H9 (cell line): ENCODE data around the gene PLEKHA4. TPM values are rescaled to one million over a fixed set of nuclear protein-coding genes. Genes with fewer than 3 reads are reported as not detected.
A peak's percentile ranks its signal among the peaks of the same experiment; 100 is the strongest.

Experiments used
- DNase-seq: peaks from one replicate; pipeline ENCODE4 v3.0.0-alpha.2; 2017
- H2AFZ ChIP-seq: one replicate; pipeline ENCODE4 v1.6.1; 2013; ENCODE audit warnings: mild to moderate bottlenecking, low read length, control low read depth, moderate library complexity
- H2AK5ac ChIP-seq: 2 replicates; pipeline ENCODE4 v1.6.1; 2013; ENCODE audit warnings: low read length, control low read depth, mixed read lengths; ENCODE audit not compliant: insufficient read length
- H2BK120ac ChIP-seq: one replicate; pipeline ENCODE4 v1.6.1; 2013; ENCODE audit warnings: low read depth, mild to moderate bottlenecking, low read length, control low read depth, inconsistent platforms; ENCODE audit not compliant: poor library complexity, severe bottlenecking
- H2BK12ac ChIP-seq: 2 replicates; pipeline ENCODE4 v1.6.1; 2013; ENCODE audit warnings: low read length, control low read depth, mixed read lengths, low read depth; ENCODE audit not compliant: insufficient read length
- H2BK15ac ChIP-seq: 2 replicates; pipeline ENCODE4 v1.6.1; 2013; ENCODE audit warnings: low read depth, low read length, control low read depth
- H2BK20ac ChIP-seq: one replicate; pipeline ENCODE4 v1.6.1; 2013; ENCODE audit warnings: low read depth, mild to moderate bottlenecking, low read length, control low read depth, inconsistent platforms; ENCODE audit not compliant: poor library complexity, severe bottlenecking
- H2BK5ac ChIP-seq: 2 replicates; pipeline ENCODE4 v1.6.1; 2013; ENCODE audit warnings: low read length, control low read depth, mixed read lengths; ENCODE audit not compliant: insufficient read length
- H3K14ac ChIP-seq: 2 replicates; pipeline ENCODE4 v1.6.1; 2013; ENCODE audit warnings: low read length, control low read depth; ENCODE audit not compliant: insufficient read depth
- H3K18ac ChIP-seq: 2 replicates; pipeline ENCODE4 v1.6.1; 2013; ENCODE audit warnings: low read depth, mild to moderate bottlenecking, mixed read lengths, low read length, control low read depth; ENCODE audit not compliant: insufficient read length
- H3K23ac ChIP-seq: 2 replicates; pipeline ENCODE4 v1.6.1; 2013; ENCODE audit warnings: low read length, control low read depth, mixed read lengths, low read depth; ENCODE audit not compliant: insufficient read length
- H3K23me2 ChIP-seq: 2 replicates; pipeline ENCODE4 v1.6.1; 2013; ENCODE audit warnings: low read depth, mild to moderate bottlenecking, mixed read lengths, low read length, control low read depth; ENCODE audit not compliant: insufficient read length, poor library complexity, severe bottlenecking
- H3K27ac ChIP-seq: 2 replicates; pipeline ENCODE4 v1.5.1; 2013; ENCODE audit warnings: low read length, control low read depth, mixed read lengths, low read depth; ENCODE audit not compliant: insufficient read length
- H3K27me3 ChIP-seq: 2 replicates; pipeline ENCODE4 v1.6.1; 2013; ENCODE audit warnings: low read length, control low read depth, inconsistent platforms; ENCODE audit not compliant: insufficient read depth
- H3K4ac ChIP-seq: 2 replicates; pipeline ENCODE4 v1.6.1; 2013; ENCODE audit warnings: low read depth, mild to moderate bottlenecking, control low read depth, inconsistent platforms, low read length, moderate library complexity
- H3K4me1 ChIP-seq: 2 replicates; pipeline ENCODE4 v1.6.1; 2013; ENCODE audit warnings: low read length, control low read depth, inconsistent platforms; ENCODE audit not compliant: insufficient read depth
- H3K4me2 ChIP-seq: 2 replicates; pipeline ENCODE4 v1.6.1; 2013; ENCODE audit warnings: low read length, control low read depth, mixed read lengths; ENCODE audit not compliant: insufficient read length, insufficient read depth
- H3K56ac ChIP-seq: 2 replicates; pipeline ENCODE4 v1.6.1; 2013; ENCODE audit warnings: low read depth, mild to moderate bottlenecking, mixed read lengths, low read length, control low read depth; ENCODE audit not compliant: insufficient read length
- H3K79me1 ChIP-seq: 2 replicates; pipeline ENCODE4 v1.6.1; 2013; ENCODE audit warnings: low read depth, mild to moderate bottlenecking, moderate library complexity, low read length, control low read depth, inconsistent platforms; ENCODE audit not compliant: insufficient read depth, poor library complexity, severe bottlenecking
- H3K79me2 ChIP-seq: 2 replicates; pipeline ENCODE4 v1.6.1; 2013; ENCODE audit warnings: low read length, control low read depth, inconsistent platforms; ENCODE audit not compliant: insufficient read depth
- H3K9ac ChIP-seq: 2 replicates; pipeline ENCODE4 v1.6.1; 2013; ENCODE audit warnings: low read length, control low read depth, mixed read lengths; ENCODE audit not compliant: insufficient read length; ENCODE audit errors: extremely low read depth
- H3K9me3 ChIP-seq: one replicate; pipeline ENCODE4 v1.6.1; 2013; ENCODE audit warnings: low read depth, low read length, inconsistent platforms; ENCODE audit not compliant: control insufficient read depth
- H3T11ph ChIP-seq: one replicate; pipeline ENCODE4 v1.6.1; 2013; ENCODE audit warnings: mild to moderate bottlenecking, low read length, control low read depth, inconsistent platforms
- H4K20me1 ChIP-seq: one replicate; pipeline ENCODE4 v1.6.1; 2013; ENCODE audit not compliant: control insufficient read depth, insufficient read length, insufficient read depth
- H4K5ac ChIP-seq: 2 replicates; pipeline ENCODE4 v1.6.1; 2013; ENCODE audit warnings: low read depth, mild to moderate bottlenecking, mixed read lengths, low read length, control low read depth; ENCODE audit not compliant: insufficient read length
- H4K8ac ChIP-seq: replicated peaks from 2 replicates; pipeline ENCODE4 v1.6.1; 2013; ENCODE audit warnings: low read length, control low read depth, mixed read lengths, low read depth; ENCODE audit not compliant: insufficient read length
- H4K91ac ChIP-seq: 2 replicates; pipeline ENCODE4 v1.6.1; 2013; ENCODE audit warnings: low read depth, mild to moderate bottlenecking, moderate library complexity, mixed read lengths, low read length, control low read depth; ENCODE audit not compliant: insufficient read length
- H3K27ac Mint-ChIP-seq, 3 experiments: 2 replicates in 2 of 3; 3 replicates in 1 of 3; pipeline ENCODE4 v1.8.0; 2020 to 2021; ENCODE audit warnings: mixed read lengths in 3 of 3, mild to moderate bottlenecking in 1 of 3, moderate library complexity in 1 of 3
- H3K27me3 Mint-ChIP-seq: 2 replicates; pipeline ENCODE4 v1.8.0; 2021; ENCODE audit warnings: low read depth, mild to moderate bottlenecking, moderate library complexity, mixed read lengths
- H3K36me3 Mint-ChIP-seq, 3 experiments: 2 replicates in 2 of 3; 3 replicates in 1 of 3; pipeline ENCODE4 v1.8.0; 2020 to 2021; ENCODE audit warnings: low read depth in 3 of 3, mixed read lengths in 3 of 3; ENCODE audit not compliant: insufficient read depth in 1 of 3
- H3K4me1 Mint-ChIP-seq, 2 experiments: 2 replicates each; pipeline ENCODE4 v1.8.0; 2020; ENCODE audit warnings: mixed read lengths in 2 of 2
- H3K4me3 Mint-ChIP-seq, 2 experiments: 2 replicates in 1 of 2; 3 replicates in 1 of 2; pipeline ENCODE4 v1.8.0; 2020 to 2021; ENCODE audit warnings: mild to moderate bottlenecking in 2 of 2, mixed read lengths in 2 of 2, moderate library complexity in 1 of 2
- H3K9me3 Mint-ChIP-seq, 2 experiments: 2 replicates in 1 of 2; 3 replicates in 1 of 2; pipeline ENCODE4 v1.8.0; 2020; ENCODE audit warnings: mild to moderate bottlenecking in 2 of 2, mixed read lengths in 2 of 2, moderate library complexity in 1 of 2
- WGBS: extraction: QIAGEN DNeasy Blood & Tissue Kit; methylation state at CpG from one replicate; pipeline ENCODE4 v1.1.7; 2013; ENCODE audit warnings: missing lambda C conversion rate, low lambda C conversion rate, mixed read lengths; ENCODE audit not compliant: insufficient read length; ENCODE audit errors: extremely low coverage; 5-methylcytosine and 5-hydroxymethylcytosine counted together
- total RNA-seq: library from RNA; stranded (reverse); gene quantifications from 2 replicates; pipeline ENCODE4 v1.2.1, GENCODE V29; 2021
- TF ChIP-seq, protein P1 (sequence below): fragments of 200-600 bp; sonication (generic); conservative IDR thresholded peaks from 3 replicates; pipeline ENCODE4 v1.8.0; 2021; ENCODE audit warnings: antibody characterized with exemption, mild to moderate bottlenecking

The PLEKHA4 gene
- total RNA-seq, 1 experiment from 2014 or later = 15.3 TPM

DNA sequence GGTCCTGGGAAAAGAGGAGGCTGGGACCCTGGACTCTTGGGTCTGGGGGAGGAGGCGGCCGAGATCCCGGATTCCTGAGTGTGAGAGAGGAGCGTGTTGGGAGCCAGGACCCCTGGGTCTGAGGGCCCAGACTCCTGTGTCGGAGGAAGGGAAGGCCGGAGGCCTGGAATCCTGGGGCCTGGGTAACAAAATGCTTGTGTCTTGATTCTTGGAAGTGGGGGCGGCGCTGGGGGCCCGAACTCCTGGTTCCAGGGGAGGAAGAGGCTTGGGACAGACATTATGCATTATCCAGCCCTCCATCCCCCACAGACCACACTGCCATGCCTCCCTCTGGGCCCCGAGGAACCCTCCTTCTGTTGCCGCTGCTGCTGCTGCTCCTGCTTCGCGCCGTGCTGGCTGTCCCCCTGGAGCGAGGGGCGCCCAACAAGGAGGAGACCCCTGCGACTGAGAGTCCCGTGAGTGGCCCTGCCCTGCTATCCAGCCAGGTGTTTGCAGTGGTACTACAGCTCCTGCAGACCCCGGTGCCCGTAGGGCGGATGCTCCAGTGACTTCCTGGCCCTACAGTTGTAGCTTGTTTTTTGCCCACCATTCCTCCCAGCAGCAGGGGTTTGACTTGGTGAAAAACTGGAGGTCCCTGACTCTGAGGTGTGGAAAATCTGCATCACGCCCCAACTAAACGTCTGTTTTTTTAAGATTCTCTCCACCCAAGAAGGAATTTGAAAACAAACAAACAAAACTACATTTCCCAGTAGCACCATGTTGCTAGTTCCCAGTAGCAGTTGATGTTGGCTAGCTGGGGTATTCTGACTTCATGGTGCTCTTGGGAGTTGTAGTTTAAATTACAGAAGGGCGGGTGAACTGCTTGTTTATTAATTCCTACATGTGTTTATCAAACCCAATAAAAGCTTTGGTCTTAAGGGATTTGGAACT, 32.3 kb upstream of the PLEKHA4 start:
- H2BK20ac ChIP-seq = no peak overlapping the region
- H3K4me1 ChIP-seq = no peaks in the 10 kb centered on the region
- peaks cover 15% of the 10 kb centered on the region for H3K23me2 ChIP-seq
- Mint-ChIP-seq H3K27me3 (no peaks in the 10 kb centered on the region; the same call in 1 of the 2 replicates), H3K36me3 (peaks cover 12 to 36% (median 27%) of the 10 kb centered on the region in 3 experiments; a peak in 6 of 7 replicates), H3K9me3 (no peaks in the 10 kb centered on the region; a peak in 1 of 5 replicates), H3K27ac (peak overlapping the region; percentile 93 to 98 (median 97)), H3K4me1 (peaks cover 13 to 34% of the 10 kb centered on the region in 2 experiments), H3K4me3 (peak overlapping the region; percentile 95 to 98)
- no peak overlapping the region for H4K91ac ChIP-seq
- H3K23ac ChIP-seq = no peak overlapping the region
- no peak overlapping the region for H4K8ac ChIP-seq
- peak overlapping the region; percentile 2; the same call in 1 of the 2 replicates for H3K14ac ChIP-seq
- TF ChIP-seq, protein P1, sequence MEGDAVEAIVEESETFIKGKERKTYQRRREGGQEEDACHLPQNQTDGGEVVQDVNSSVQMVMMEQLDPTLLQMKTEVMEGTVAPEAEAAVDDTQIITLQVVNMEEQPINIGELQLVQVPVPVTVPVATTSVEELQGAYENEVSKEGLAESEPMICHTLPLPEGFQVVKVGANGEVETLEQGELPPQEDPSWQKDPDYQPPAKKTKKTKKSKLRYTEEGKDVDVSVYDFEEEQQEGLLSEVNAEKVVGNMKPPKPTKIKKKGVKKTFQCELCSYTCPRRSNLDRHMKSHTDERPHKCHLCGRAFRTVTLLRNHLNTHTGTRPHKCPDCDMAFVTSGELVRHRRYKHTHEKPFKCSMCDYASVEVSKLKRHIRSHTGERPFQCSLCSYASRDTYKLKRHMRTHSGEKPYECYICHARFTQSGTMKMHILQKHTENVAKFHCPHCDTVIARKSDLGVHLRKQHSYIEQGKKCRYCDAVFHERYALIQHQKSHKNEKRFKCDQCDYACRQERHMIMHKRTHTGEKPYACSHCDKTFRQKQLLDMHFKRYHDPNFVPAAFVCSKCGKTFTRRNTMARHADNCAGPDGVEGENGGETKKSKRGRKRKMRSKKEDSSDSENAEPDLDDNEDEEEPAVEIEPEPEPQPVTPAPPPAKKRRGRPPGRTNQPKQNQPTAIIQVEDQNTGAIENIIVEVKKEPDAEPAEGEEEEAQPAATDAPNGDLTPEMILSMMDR = no peak
- H2AFZ ChIP-seq = no peak overlapping the region
- H4K5ac ChIP-seq = no peak overlapping the region
- peak overlapping the region; percentile 58 for H3K4me2 ChIP-seq
- H3K27me3 ChIP-seq = no peaks in the 10 kb centered on the region
- H3K9me3 ChIP-seq = no peaks in the 10 kb centered on the region
- no peaks in the 10 kb centered on the region for H4K20me1 ChIP-seq
- H2BK5ac ChIP-seq = no peak overlapping the region
- H2BK15ac ChIP-seq = no peak overlapping the region
- H3K4ac ChIP-seq = no peak overlapping the region
- H3K79me1 ChIP-seq = no peaks in the 10 kb centered on the region
- H3K9ac ChIP-seq = peak overlapping the region; percentile 73
- no peak overlapping the region for H2BK12ac ChIP-seq
- H3K18ac ChIP-seq = no peak overlapping the region
- H3K56ac ChIP-seq = no peak overlapping the region
- H3T11ph ChIP-seq = no peak overlapping the region
- no CpG with 5 or more reads among the region's 24 CpGs for WGBS
- H2BK120ac ChIP-seq = no peak overlapping the region
- H2AK5ac ChIP-seq = no peak overlapping the region
- DNase-seq = no peak
- H3K79me2 ChIP-seq = no peaks in the 10 kb centered on the region
- no peak overlapping the region for H3K27ac ChIP-seq
